ENCODE data around the gene HMOX1. TPM values are rescaled to one million over a fixed set of nuclear protein-coding genes. Genes with fewer than 3 reads are reported as not detected.

Gene HMOX1
- total RNA-seq, 2 donors from 2014 or later = 1.9 to 11.1 TPM

DNA sequence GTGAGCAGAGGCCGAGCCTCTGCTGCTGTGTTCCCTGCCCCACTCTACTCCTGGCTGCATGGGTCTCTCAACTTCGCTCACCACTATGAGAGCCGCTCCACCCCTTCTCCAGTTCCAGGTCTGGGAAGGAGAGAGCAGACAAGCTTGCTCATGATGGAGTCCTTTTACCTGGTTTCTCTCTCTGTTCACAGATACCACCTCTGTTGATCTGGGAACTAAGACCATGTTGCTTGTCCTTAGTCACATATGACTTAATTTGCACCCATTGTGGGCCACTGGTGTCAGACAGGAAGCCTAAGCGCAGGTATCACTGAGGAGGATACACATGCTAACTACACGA is 45.9 kb downstream of the HMOX1 start:
- Histone ChIP-seq H3K27me3 (no peaks in the 10 kb centered on the region), H3K36me3 (peaks cover 19% of the 10 kb centered on the region), H3K4me3 (no peak overlapping the region), H3K9me3 (no peaks in the 10 kb centered on the region), H3K27ac (no peak overlapping the region), H3K4me1 (peaks cover 0 to 7% of the 10 kb centered on the region in 2 donors)
- TF ChIP-seq, protein P1, sequence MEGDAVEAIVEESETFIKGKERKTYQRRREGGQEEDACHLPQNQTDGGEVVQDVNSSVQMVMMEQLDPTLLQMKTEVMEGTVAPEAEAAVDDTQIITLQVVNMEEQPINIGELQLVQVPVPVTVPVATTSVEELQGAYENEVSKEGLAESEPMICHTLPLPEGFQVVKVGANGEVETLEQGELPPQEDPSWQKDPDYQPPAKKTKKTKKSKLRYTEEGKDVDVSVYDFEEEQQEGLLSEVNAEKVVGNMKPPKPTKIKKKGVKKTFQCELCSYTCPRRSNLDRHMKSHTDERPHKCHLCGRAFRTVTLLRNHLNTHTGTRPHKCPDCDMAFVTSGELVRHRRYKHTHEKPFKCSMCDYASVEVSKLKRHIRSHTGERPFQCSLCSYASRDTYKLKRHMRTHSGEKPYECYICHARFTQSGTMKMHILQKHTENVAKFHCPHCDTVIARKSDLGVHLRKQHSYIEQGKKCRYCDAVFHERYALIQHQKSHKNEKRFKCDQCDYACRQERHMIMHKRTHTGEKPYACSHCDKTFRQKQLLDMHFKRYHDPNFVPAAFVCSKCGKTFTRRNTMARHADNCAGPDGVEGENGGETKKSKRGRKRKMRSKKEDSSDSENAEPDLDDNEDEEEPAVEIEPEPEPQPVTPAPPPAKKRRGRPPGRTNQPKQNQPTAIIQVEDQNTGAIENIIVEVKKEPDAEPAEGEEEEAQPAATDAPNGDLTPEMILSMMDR (IDR thresholded peaks at IDR 0.05) = no peak
- DNase-seq (ENCODE audit: low spot score) = no peak

DNA sequence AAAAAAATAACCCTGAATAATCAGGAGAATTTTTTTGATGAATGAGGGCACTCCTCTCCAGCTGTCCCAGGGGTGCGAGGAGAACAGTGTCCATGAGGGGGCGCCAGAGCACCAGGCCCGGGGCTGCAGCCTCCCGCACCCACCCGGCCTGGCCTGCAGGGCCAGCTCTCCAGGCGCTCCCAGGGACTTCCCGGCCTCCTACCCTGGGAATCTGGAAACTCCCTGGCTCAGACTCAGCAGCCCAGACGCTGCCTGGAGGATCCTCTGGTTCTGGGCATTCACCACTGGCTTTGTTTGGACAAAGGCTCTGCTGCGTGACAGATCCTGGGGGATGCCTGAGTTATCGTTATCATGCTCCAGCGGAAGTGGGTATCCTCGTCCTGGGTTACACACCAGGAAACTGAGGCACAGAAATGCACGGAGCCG is 50.0 kb downstream of the HMOX1 start:
- Histone ChIP-seq H3K9me3 (peaks cover 0 to 13% of the 10 kb centered on the region in 2 donors), H3K27ac (peak overlapping the region in 1 of 2 donors; percentile 21), H3K36me3 (no peaks in the 10 kb centered on the region), H3K4me1 (peaks cover 0 to 7% of the 10 kb centered on the region in 2 donors), H3K27me3 (no peaks in the 10 kb centered on the region), H3K4me3 (no peak overlapping the region)
- DNase-seq (ENCODE audit: low spot score) = peak; percentile 80
- TF ChIP-seq, protein P1 (IDR thresholded peaks at IDR 0.05) = peak; percentile 83 to 98

DNA sequence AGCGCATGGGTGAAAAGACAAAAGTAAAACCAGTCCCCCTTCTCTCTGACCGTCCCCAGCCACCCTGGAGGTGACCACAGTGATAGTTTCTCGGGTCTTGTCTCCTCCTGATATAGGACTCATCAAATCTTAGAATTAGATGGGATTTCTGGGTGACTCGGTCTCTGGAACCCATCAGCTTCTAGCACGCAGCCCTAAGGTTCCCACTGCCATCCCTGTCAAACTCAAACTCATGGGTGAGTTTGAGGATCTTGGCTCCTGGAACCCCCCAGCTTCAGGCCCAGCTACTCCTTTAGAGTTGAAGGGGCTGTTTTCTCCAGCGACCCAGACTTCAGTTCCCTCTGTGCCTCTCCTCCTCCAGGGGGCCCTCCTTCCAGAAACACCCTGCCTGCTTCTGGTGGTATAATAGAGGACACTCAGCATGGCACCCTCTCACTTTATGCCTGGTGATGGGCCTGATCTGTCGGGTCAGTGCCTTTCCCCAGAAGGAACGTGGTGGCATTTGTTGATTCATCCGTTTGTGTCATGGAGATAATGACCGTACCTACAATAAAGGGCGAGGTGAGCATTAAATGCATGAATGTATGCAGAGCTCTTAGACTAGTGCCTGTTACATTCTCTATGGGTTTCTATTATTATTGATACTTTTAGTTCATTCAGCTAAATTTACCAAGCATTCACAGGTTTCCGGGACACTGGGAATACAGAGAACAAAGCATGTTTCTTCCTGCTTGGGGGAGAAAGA is 50.8 kb downstream of the HMOX1 start:
- peak overlapping the region in 1 of 2 donors; percentile 21 for H3K27ac ChIP-seq
- DNase-seq (ENCODE audit: low spot score) = no peak
- H3K36me3 ChIP-seq = no peaks in the 10 kb centered on the region
- TF ChIP-seq, protein P1 (IDR thresholded peaks at IDR 0.05) = no peak
- peaks cover 0 to 13% of the 10 kb centered on the region in 2 donors for H3K9me3 ChIP-seq
- H3K4me3 ChIP-seq = no peak overlapping the region
- H3K27me3 ChIP-seq = no peaks in the 10 kb centered on the region
- peaks cover 0 to 7% of the 10 kb centered on the region in 2 donors for H3K4me1 ChIP-seq

DNA sequence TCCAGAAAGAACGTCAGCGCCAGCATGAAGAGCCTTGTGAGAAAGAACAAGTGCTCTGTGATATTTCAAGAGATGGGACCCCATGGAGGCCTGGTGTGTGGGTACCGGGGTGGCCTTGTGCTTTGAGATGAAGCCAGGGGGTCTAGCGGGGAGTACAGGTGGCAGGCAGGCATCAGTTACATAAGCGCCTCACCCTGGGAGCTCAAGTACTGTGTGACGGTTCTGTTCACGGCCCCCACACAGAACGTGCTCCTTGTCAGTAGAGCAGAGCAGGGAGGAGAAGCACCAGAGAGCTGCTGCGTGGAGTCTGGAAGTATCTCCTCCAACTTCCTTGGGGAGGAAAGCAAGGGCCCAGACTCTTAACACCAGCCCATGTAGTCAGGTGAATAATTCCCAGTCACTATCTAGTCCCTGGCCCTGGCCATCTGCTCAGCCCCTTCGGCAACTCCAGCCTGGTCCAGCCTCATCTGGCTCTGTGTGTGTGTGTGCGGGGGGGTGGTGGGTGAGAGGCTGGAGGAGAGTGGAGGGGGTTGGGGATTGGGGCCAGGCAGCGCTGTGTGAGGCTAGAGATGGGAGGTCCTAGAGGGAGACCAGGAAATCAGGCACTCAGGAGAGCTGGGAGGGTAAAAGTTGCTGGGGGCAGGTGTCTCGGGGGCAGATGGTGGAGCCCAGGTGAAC is 51.5 kb downstream of the HMOX1 start:
- peaks cover 0 to 7% of the 10 kb centered on the region in 2 donors for H3K4me1 ChIP-seq
- H3K36me3 ChIP-seq = no peaks in the 10 kb centered on the region
- H3K4me3 ChIP-seq = no peak overlapping the region
- no peak for DNase-seq (ENCODE audit: low spot score)
- TF ChIP-seq, protein P1 (IDR thresholded peaks at IDR 0.05) = no peak
- no peaks in the 10 kb centered on the region for H3K27me3 ChIP-seq
- H3K9me3 ChIP-seq = peaks cover 0 to 13% of the 10 kb centered on the region in 2 donors
- no peak overlapping the region for H3K27ac ChIP-seq

DNA sequence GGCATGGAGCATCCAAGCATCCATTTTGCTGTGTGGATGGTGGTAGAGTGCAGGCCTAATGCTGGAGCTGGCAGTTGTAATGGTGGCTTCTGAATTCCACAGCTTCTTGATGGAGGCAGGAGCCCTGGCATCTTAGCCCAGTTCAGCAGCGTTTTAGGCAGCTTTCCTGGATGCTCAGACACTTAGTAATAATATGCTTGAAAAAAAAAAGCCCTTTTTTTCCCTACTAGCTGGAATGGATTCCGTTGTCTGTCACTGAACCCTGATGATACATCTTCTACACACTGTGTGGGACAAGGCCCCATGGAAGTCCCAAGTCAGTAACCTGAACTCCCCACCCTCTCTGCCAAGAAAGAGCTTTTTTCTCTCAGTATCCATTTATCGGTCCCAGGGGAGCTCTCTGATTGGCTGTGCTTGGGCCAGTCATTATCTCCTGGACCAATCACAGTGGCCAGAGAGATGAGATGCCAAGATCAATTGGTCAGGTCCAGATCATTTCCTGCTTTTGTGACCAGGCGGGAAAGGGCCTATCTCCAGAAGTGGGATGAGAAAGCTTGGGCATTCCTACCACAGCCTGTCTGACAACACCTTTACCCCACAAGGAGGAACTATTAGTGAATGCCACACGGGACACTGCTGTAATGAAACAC is 53.3 kb downstream of the HMOX1 start:
- peaks cover 0 to 7% of the 10 kb centered on the region in 2 donors for H3K4me1 ChIP-seq
- TF ChIP-seq, protein P1 (IDR thresholded peaks at IDR 0.05) = no peak
- H3K9me3 ChIP-seq = peaks cover 0 to 13% of the 10 kb centered on the region in 2 donors
- no peak overlapping the region for H3K27ac ChIP-seq
- H3K36me3 ChIP-seq = no peaks in the 10 kb centered on the region
- DNase-seq (ENCODE audit: low spot score) = no peak
- H3K27me3 ChIP-seq = no peaks in the 10 kb centered on the region
- H3K4me3 ChIP-seq = no peak overlapping the region
